Glutamatergic neuron (in vitro differentiated cells): ENCODE measurements around the gene RPS6KA1. TPM values are rescaled to one million over a fixed set of nuclear protein-coding genes. Genes with fewer than 3 reads are reported as not detected.
A peak's percentile ranks its signal among the peaks of the same experiment; 100 is the strongest.

Experiments used
- DNase-seq: peaks from one replicate; pipeline ENCODE4 v3.0.0; 2022
- H3K27ac Mint-ChIP-seq: one replicate; pipeline ENCODE4 v1.8.0; 2020; ENCODE audit warnings: mild to moderate bottlenecking, mixed read lengths, inconsistent platforms; ENCODE audit not compliant: unreplicated experiment
- H3K27me3 Mint-ChIP-seq: one replicate; pipeline ENCODE4 v1.8.0; 2020; ENCODE audit warnings: mild to moderate bottlenecking, moderate library complexity, mixed read lengths, inconsistent platforms; ENCODE audit not compliant: unreplicated experiment
- H3K36me3 Mint-ChIP-seq: one replicate; pipeline ENCODE4 v1.8.0; 2020; ENCODE audit warnings: mild to moderate bottlenecking, mixed read lengths, inconsistent platforms; ENCODE audit not compliant: unreplicated experiment
- H3K4me1 Mint-ChIP-seq: one replicate; pipeline ENCODE4 v1.8.0; 2020; ENCODE audit warnings: mild to moderate bottlenecking, low read depth, mixed read lengths, inconsistent platforms; ENCODE audit not compliant: unreplicated experiment
- H3K4me3 Mint-ChIP-seq: one replicate; pipeline ENCODE4 v1.8.0; 2020; ENCODE audit warnings: mild to moderate bottlenecking, mixed read lengths, inconsistent platforms; ENCODE audit not compliant: unreplicated experiment
- H3K9me3 Mint-ChIP-seq: one replicate; pipeline ENCODE4 v1.8.0; 2020; ENCODE audit warnings: mild to moderate bottlenecking, moderate library complexity, mixed read lengths, inconsistent platforms; ENCODE audit not compliant: unreplicated experiment
- total RNA-seq: library from RNA; stranded (reverse); fragmentation: NEBNext Ultra II Directional; extraction: Animal tissue kit (Norgen Biotek cat#: 25700); gene quantifications from one replicate; pipeline ENCODE4 v1.2.1, GENCODE V29; 2021; ENCODE audit not compliant: unreplicated experiment
- TF ChIP-seq, protein P1 (sequence below): fragments of 200-600 bp; sonication (generic); IDR thresholded peaks from one replicate; pipeline ENCODE4 v1.5.0; 2021; ENCODE audit not compliant: partially characterized antibody, unreplicated experiment

Gene RPS6KA1
- total RNA-seq, 1 donor from 2014 or later, result 10.8 TPM

DNA sequence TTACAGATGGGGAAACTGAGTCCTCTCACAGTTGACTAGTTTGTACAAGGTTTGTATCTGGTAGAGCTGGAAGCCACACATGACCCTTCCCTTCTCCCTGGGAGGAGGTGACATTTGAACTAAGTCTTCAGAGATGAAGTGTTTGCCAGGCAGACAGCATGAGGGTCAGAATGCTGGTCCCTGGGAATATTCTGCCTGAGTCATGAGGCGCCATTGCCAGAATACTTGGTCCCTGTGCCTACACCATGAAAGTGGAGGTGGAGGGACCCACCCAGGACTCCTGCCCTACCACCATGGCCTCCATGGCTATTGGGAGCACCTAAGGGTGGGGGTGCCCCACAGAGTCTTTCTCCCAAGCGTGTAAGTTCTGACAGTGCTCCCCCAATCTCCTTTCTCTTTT is 7.0 kb downstream of the RPS6KA1 start:
- no peak overlapping the region for H3K27ac Mint-ChIP-seq
- peaks cover 2% of the 10 kb centered on the region for H3K9me3 Mint-ChIP-seq
- H3K27me3 Mint-ChIP-seq, result peaks cover 2% of the 10 kb centered on the region
- no peaks in the 10 kb centered on the region for H3K36me3 Mint-ChIP-seq
- no peaks in the 10 kb centered on the region for H3K4me1 Mint-ChIP-seq
- DNase-seq, result no peak
- TF ChIP-seq, protein P1, sequence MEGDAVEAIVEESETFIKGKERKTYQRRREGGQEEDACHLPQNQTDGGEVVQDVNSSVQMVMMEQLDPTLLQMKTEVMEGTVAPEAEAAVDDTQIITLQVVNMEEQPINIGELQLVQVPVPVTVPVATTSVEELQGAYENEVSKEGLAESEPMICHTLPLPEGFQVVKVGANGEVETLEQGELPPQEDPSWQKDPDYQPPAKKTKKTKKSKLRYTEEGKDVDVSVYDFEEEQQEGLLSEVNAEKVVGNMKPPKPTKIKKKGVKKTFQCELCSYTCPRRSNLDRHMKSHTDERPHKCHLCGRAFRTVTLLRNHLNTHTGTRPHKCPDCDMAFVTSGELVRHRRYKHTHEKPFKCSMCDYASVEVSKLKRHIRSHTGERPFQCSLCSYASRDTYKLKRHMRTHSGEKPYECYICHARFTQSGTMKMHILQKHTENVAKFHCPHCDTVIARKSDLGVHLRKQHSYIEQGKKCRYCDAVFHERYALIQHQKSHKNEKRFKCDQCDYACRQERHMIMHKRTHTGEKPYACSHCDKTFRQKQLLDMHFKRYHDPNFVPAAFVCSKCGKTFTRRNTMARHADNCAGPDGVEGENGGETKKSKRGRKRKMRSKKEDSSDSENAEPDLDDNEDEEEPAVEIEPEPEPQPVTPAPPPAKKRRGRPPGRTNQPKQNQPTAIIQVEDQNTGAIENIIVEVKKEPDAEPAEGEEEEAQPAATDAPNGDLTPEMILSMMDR, result no peak
- no peak overlapping the region for H3K4me3 Mint-ChIP-seq

- DNase-seq, result no peak
- H3K27ac Mint-ChIP-seq, result no peak overlapping the region
- no peaks in the 10 kb centered on the region for H3K36me3 Mint-ChIP-seq
- TF ChIP-seq, protein P1, result no peak
- peaks cover 5% of the 10 kb centered on the region for H3K27me3 Mint-ChIP-seq
- H3K9me3 Mint-ChIP-seq, result peaks cover 2% of the 10 kb centered on the region
- H3K4me3 Mint-ChIP-seq, result no peak overlapping the region
- H3K4me1 Mint-ChIP-seq, result peaks cover 8% of the 10 kb centered on the region
These were observed 8.4 kb downstream of the RPS6KA1 start for GRCh38 chr1:26537951-26538352.

- peaks cover 9% of the 10 kb centered on the region for H3K4me1 Mint-ChIP-seq
- H3K27me3 Mint-ChIP-seq, result peaks cover 7% of the 10 kb centered on the region
- H3K36me3 Mint-ChIP-seq, result no peaks in the 10 kb centered on the region
- DNase-seq, result peak; percentile 41
- peak overlapping the region; percentile 52 for H3K27ac Mint-ChIP-seq
- no peak overlapping the region for H3K4me3 Mint-ChIP-seq
- H3K9me3 Mint-ChIP-seq, result peaks cover 2% of the 10 kb centered on the region
- TF ChIP-seq, protein P1, result peak; percentile 54
These were observed 9.2 kb downstream of the RPS6KA1 start for GRCh38 chr1:26538480-26539412.

- Mint-ChIP-seq H3K4me3 (no peak overlapping the region), H3K4me1 (peaks cover 14% of the 10 kb centered on the region), H3K27ac (no peak overlapping the region), H3K27me3 (peaks cover 7% of the 10 kb centered on the region), H3K36me3 (peaks cover 1% of the 10 kb centered on the region), H3K9me3 (peaks cover 6% of the 10 kb centered on the region)
- no peak for DNase-seq
- TF ChIP-seq, protein P1, result no peak
These were observed 10.2 kb downstream of the RPS6KA1 start for GRCh38 chr1:26539722-26540121.

DNA sequence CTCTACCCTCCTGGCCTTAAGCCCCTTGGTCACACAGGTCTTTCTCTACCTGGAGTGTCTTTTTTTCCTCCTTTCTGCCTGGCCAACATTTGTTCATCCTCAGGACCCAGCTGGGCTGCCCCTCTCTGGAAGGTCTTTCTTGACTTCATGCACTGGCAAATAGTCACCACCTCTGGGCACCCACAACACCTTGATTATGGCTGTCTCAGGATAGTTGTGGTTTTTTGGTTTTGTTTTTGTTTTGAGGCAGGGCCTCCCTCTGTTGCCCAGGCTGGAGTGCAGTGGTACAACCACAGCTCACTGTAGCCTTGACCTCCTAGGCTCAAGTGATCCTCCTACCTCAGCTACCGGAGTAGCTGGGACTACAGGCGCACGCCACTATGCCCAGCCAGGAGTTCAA is 10.8 kb downstream of the RPS6KA1 start:
- Mint-ChIP-seq H3K4me3 (no peak overlapping the region), H3K36me3 (peaks cover 4% of the 10 kb centered on the region), H3K27ac (no peak overlapping the region), H3K4me1 (peaks cover 15% of the 10 kb centered on the region), H3K9me3 (peaks cover 10% of the 10 kb centered on the region), H3K27me3 (peaks cover 7% of the 10 kb centered on the region)
- TF ChIP-seq, protein P1, result no peak
- DNase-seq, result no peak
